ENCODE results near the gene TMEM140.
"Not testable (repeated sequence)": the region's sequence is repeated elsewhere in the genome, so short reads cannot be mapped to it uniquely, and the experiment has no call there.

TMEM140 gene

GRCh38 chr7:135201350-135201749 is 53.5 kb downstream of the TMEM140 start:
- no peak for DNase-seq (ENCODE audit: insufficient read length, low spot score)
- TF ChIP-seq POLR2A (IDR thresholded peaks at IDR 0.05; ENCODE audit: low read depth, low read length) = no peak
- FAIRE-seq = no peak

GRCh38 chr7:135204341-135204749 is 56.5 kb downstream of the TMEM140 start:
- no peak for TF ChIP-seq POLR2A (IDR thresholded peaks at IDR 0.05; ENCODE audit: low read depth, low read length)
- FAIRE-seq (no peak), DNase-seq (ENCODE audit: insufficient read length, low spot score) (no peak)

GRCh38 chr7:135204876-135205275 is 57.0 kb downstream of the TMEM140 start:
- TF ChIP-seq POLR2A (IDR thresholded peaks at IDR 0.05; ENCODE audit: low read depth, low read length) = no peak
- DNase-seq (ENCODE audit: insufficient read length, low spot score) (no peak), FAIRE-seq (no peak)

- no peak for DNase-seq (ENCODE audit: insufficient read length, low spot score)
Observed at GRCh38 chr7:135205850-135206249, 58.0 kb downstream of the TMEM140 start.

GRCh38 chr7:135206941-135207391 is 59.1 kb downstream of the TMEM140 start:
- no peak for DNase-seq (ENCODE audit: insufficient read length, low spot score)
- no peak for FAIRE-seq

More at GRCh38 chr7:135205850-135206249, 58.0 kb downstream of the TMEM140 start:
- TF ChIP-seq POLR2A (IDR thresholded peaks at IDR 0.05; ENCODE audit: low read depth, low read length) = no peak
- no peak for FAIRE-seq

GRCh38 chr7:135207406-135208101 is 59.7 kb downstream of the TMEM140 start:
- TF ChIP-seq POLR2A (IDR thresholded peaks at IDR 0.05; ENCODE audit: low read depth, low read length) = no peak
- FAIRE-seq (no peak), DNase-seq (ENCODE audit: insufficient read length, low spot score) (no peak)

More at GRCh38 chr7:135206941-135207391, 59.1 kb downstream of the TMEM140 start:
- no peak for TF ChIP-seq POLR2A (IDR thresholded peaks at IDR 0.05; ENCODE audit: low read depth, low read length)

- DNase-seq (ENCODE audit: insufficient read length, low spot score) (no peak), FAIRE-seq (no peak)
- TF ChIP-seq POLR2A (IDR thresholded peaks at IDR 0.05; ENCODE audit: low read depth, low read length) = no peak
Observed at GRCh38 chr7:135208102-135208793, 60.4 kb downstream of the TMEM140 start.

GRCh38 chr7:135209225-135209834 is 61.5 kb downstream of the TMEM140 start:
- DNase-seq (ENCODE audit: insufficient read length, low spot score) (no peak), FAIRE-seq (no peak)
- TF ChIP-seq POLR2A (IDR thresholded peaks at IDR 0.05; ENCODE audit: low read depth, low read length) = no peak

- FAIRE-seq (no peak), DNase-seq (ENCODE audit: insufficient read length, low spot score) (no peak)
- no peak for TF ChIP-seq POLR2A (IDR thresholded peaks at IDR 0.05; ENCODE audit: low read depth, low read length)
Observed at GRCh38 chr7:135210888-135211178, 63.0 kb downstream of the TMEM140 start.

- FAIRE-seq (no peak), DNase-seq (ENCODE audit: insufficient read length, low spot score) (peak; percentile 99)
- TF ChIP-seq POLR2A (IDR thresholded peaks at IDR 0.05; ENCODE audit: low read depth, low read length) = peak; percentile 95
Observed at GRCh38 chr7:135211179-135211945, 63.5 kb downstream of the TMEM140 start, which contains the start of gene WDR91. Gene WDR91 (minus strand): TSS chr7:135211526. CDS start chr7:135211502, 24 bp downstream.

GRCh38 chr7:135211946-135212685 is 64.2 kb downstream of the TMEM140 start:
- DNase-seq (ENCODE audit: insufficient read length, low spot score); FAIRE-seq: not testable (repeated sequence)

- TF ChIP-seq POLR2A (IDR thresholded peaks at IDR 0.05; ENCODE audit: low read depth, low read length) = no peak
- no peak for FAIRE-seq
Observed at GRCh38 chr7:135213831-135214230, 66.0 kb downstream of the TMEM140 start.

GRCh38 chr7:135215180-135215579 is 67.3 kb downstream of the TMEM140 start:
- FAIRE-seq (no peak), DNase-seq (ENCODE audit: insufficient read length, low spot score) (no peak)
- no peak for TF ChIP-seq POLR2A (IDR thresholded peaks at IDR 0.05; ENCODE audit: low read depth, low read length)

More at GRCh38 chr7:135213831-135214230, 66.0 kb downstream of the TMEM140 start:
- no peak for DNase-seq (ENCODE audit: insufficient read length, low spot score)
